ENCODE measurements around the gene SPATA12.

- no peak for TF ChIP-seq CTCF (IDR thresholded peaks at IDR 0.05)
- TF ChIP-seq REST (IDR thresholded peaks at IDR 0.05; ENCODE audit: insufficient read depth in 1 of 2, low read depth in 2 of 2, low read length in 1 of 2), result no peak
- no peak for TF ChIP-seq POLR2AphosphoS5 (IDR thresholded peaks at IDR 0.05; ENCODE audit: low read depth, low read length)
- no peak for TF ChIP-seq TCF7L2 (IDR thresholded peaks at IDR 0.05; ENCODE audit: low read depth, low read length)
- no peak for TF ChIP-seq SIN3A (IDR thresholded peaks at IDR 0.05; ENCODE audit: borderline replicate concordance, insufficient read depth, low read depth, low read length)
These were observed 35.2 kb upstream of the SPATA12 start for GRCh38 chr3:57025237-57025636.

Measured in Panc1 (cell line).